ENCODE measurements around the gene LBHD2. TPM values are rescaled to one million over a fixed set of nuclear protein-coding genes. Genes with fewer than 3 reads are reported as not detected.

Gene LBHD2
- total and polyA plus RNA-seq, 2 donors (not counting 1 experiment from before 2014, with no cell fraction given), result not detected

- Mint-ChIP-seq H3K9me3 (ENCODE audit: insufficient read depth) (no peaks in the 10 kb centered on the region), H3K4me3 (no peak overlapping the region), H3K4me1 (peaks cover 27% of the 10 kb centered on the region), H3K27ac (no peak overlapping the region), H3K27me3 (no peaks in the 10 kb centered on the region)
- H3K27ac ChIP-seq (ENCODE audit: low read length in 2 of 2), result no peak overlapping the region
- H3K4me1 ChIP-seq (ENCODE audit: control insufficient read depth in 2 of 2, insufficient read depth in 2 of 2, low read length in 2 of 2), result peaks cover 14 to 18% of the 10 kb centered on the region in 2 donors
- H2AFZ ChIP-seq (ENCODE audit: insufficient read depth, low read depth, low read length, poor library complexity, severe bottlenecking), result no peak overlapping the region
- TF ChIP-seq EZH2 (IDR thresholded peaks at IDR 0.05; ENCODE audit: borderline replicate concordance, insufficient read depth, low read depth, low read length, poor library complexity, severe bottlenecking), result no peak
- TF ChIP-seq CTCF (IDR thresholded peaks at IDR 0.05), result no peak
- DNase-seq, result no peak
- ATAC-seq (ENCODE audit: low read depth), result no peak
- H3K4me3 ChIP-seq (ENCODE audit: control extremely low read depth in 1 of 5, extremely low read depth in 1 of 5, insufficient read depth in 1 of 5, low read depth in 2 of 5, low read length in 4 of 5), result no peak overlapping the region
- intact Hi-C loops (cut with micrococcal nuclease), result loop anchor here (5.0 to 10.0 kb wide), 3 partner anchors 135 to 1097 kb away; partner anchors contain the start of genes AMN, DYNC1H1 and TRAF3
- no peaks in the 10 kb centered on the region for H4K20me1 ChIP-seq (ENCODE audit: control insufficient read depth, insufficient read depth, low read length, poor library complexity, severe bottlenecking)
- no peaks in the 10 kb centered on the region for H3K36me3 ChIP-seq (replicated peaks in 1 of 2; ENCODE audit: control extremely low read depth in 1 of 2, control insufficient read depth in 1 of 2, extremely low read depth in 1 of 2, insufficient read depth in 2 of 2, low read length in 1 of 2)
- no peak overlapping the region for H3K4me2 ChIP-seq (replicated peaks; ENCODE audit: low read depth, low read length, poor library complexity, severe bottlenecking)
- H3K9me3 ChIP-seq (ENCODE audit: control extremely low read depth in 1 of 3, control insufficient read depth in 2 of 3, insufficient read depth in 1 of 3, low read length in 2 of 3), result peaks cover 0 to 6% (median 0%) of the 10 kb centered on the region in 3 donors
- ChIA-PET CTCF (interaction anchor here (1.5 kb wide), 1 partner anchor 16 kb away, joined by 5 read pairs; no protein-coding TSS in a partner anchor), POLR2A (no interaction called here)
- WGBS (ENCODE audit: insufficient coverage), result 92% methylated on average over 2 of the region's 5 CpGs
- H3K9ac ChIP-seq (ENCODE audit: low read length), result no peak overlapping the region
- peaks cover 0 to 7% (median 0%) of the 10 kb centered on the region in 4 experiments for H3K27me3 ChIP-seq (replicated peaks in 1 of 4; ENCODE audit: control extremely low read depth in 1 of 4, control insufficient read depth in 3 of 4, insufficient read depth in 4 of 4, low read length in 3 of 4)
- peaks cover 3% of the 10 kb centered on the region for H3K79me2 ChIP-seq (ENCODE audit: control insufficient read depth, insufficient read depth, low read length)
Observed at GRCh38 chr14:103059556-103059955, 24.5 kb upstream of the LBHD2 start.

DNA sequence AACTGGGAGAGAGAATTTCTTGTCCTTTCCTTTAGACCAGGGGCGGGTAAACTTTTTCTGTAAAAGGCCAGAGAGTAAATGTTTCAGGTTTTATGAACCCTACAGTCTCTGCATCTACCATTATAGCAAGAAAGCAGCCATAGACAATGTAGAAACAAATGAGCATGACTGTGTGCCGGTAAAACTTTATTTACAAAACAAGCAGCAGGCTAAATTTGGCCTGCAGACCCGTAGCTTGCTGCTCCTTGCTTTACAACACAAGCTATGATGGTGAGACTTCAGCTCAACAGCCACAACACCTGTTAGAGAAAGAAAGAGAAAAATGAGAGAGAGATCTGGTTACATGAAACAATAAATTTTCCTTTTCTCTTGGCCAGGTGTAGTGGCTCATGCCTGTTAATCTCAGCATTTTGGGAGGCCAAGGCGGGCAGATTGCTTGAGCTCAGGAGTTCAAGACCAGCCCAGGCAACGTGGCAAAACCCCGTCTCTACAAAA, 22.5 kb upstream of the LBHD2 start:
- DNase-seq (no peak), ATAC-seq (ENCODE audit: low read depth) (no peak)
- Mint-ChIP-seq H3K27ac (no peak overlapping the region), H3K27me3 (no peaks in the 10 kb centered on the region), H3K9me3 (ENCODE audit: insufficient read depth) (no peaks in the 10 kb centered on the region), H3K4me1 (peaks cover 10% of the 10 kb centered on the region), H3K4me3 (no peak overlapping the region)
- Histone ChIP-seq H3K9me3 (ENCODE audit: control extremely low read depth in 1 of 3, control insufficient read depth in 2 of 3, insufficient read depth in 1 of 3, low read length in 2 of 3) (peaks cover 0 to 6% (median 0%) of the 10 kb centered on the region in 3 donors), H3K36me3 (replicated peaks in 1 of 2; ENCODE audit: control extremely low read depth in 1 of 2, control insufficient read depth in 1 of 2, extremely low read depth in 1 of 2, insufficient read depth in 2 of 2, low read length in 1 of 2) (no peaks in the 10 kb centered on the region), H3K4me3 (ENCODE audit: control extremely low read depth in 1 of 5, extremely low read depth in 1 of 5, insufficient read depth in 1 of 5, low read depth in 2 of 5, low read length in 4 of 5) (no peak overlapping the region), H3K4me2 (replicated peaks; ENCODE audit: low read depth, low read length, poor library complexity, severe bottlenecking) (no peak overlapping the region), H3K27ac (ENCODE audit: low read length in 2 of 2) (no peak overlapping the region), H3K9ac (ENCODE audit: low read length) (no peak overlapping the region), H3K4me1 (ENCODE audit: control insufficient read depth in 2 of 2, insufficient read depth in 2 of 2, low read length in 2 of 2) (peaks cover 4 to 10% of the 10 kb centered on the region in 2 donors), H2AFZ (ENCODE audit: insufficient read depth, low read depth, low read length, poor library complexity, severe bottlenecking) (no peak overlapping the region), H3K27me3 (replicated peaks in 1 of 4; ENCODE audit: control extremely low read depth in 1 of 4, control insufficient read depth in 3 of 4, insufficient read depth in 4 of 4, low read length in 3 of 4) (peaks cover 0 to 7% (median 0%) of the 10 kb centered on the region in 4 experiments), H3K79me2 (ENCODE audit: control insufficient read depth, insufficient read depth, low read length) (peaks cover 3% of the 10 kb centered on the region), H4K20me1 (ENCODE audit: control insufficient read depth, insufficient read depth, low read length, poor library complexity, severe bottlenecking) (no peaks in the 10 kb centered on the region)
- CTCF ChIA-PET, result interaction anchor here (1.2 to 1.3 kb wide), 2 partner anchors 29 to 43 kb away, joined by 3 read pairs; no protein-coding TSS in a partner anchor
- 47% methylated on average over 3 of the region's 6 CpGs for WGBS (ENCODE audit: insufficient coverage)
- POLR2A ChIA-PET, result interaction anchor here (0.6 kb wide), 1 partner anchor 18 kb away, joined by 7 read pairs; no protein-coding TSS in a partner anchor
- no peak for TF ChIP-seq EZH2 (IDR thresholded peaks at IDR 0.05; ENCODE audit: borderline replicate concordance, insufficient read depth, low read depth, low read length, poor library complexity, severe bottlenecking)
- intact Hi-C loops (cut with micrococcal nuclease), result no loop called here
